ENCODE results near the gene OTX1. TPM values are rescaled to one million over a fixed set of nuclear protein-coding genes. Genes with fewer than 3 reads are reported as not detected.
A peak's percentile ranks its signal among the peaks of the same experiment; 100 is the strongest.
"Not testable (repeated sequence)": the region's sequence is repeated elsewhere in the genome, so short reads cannot be mapped to it uniquely, and the experiment has no call there.

The OTX1 gene
- total RNA-seq, 1 experiment from 2014 or later, result 0.06 TPM

DNA sequence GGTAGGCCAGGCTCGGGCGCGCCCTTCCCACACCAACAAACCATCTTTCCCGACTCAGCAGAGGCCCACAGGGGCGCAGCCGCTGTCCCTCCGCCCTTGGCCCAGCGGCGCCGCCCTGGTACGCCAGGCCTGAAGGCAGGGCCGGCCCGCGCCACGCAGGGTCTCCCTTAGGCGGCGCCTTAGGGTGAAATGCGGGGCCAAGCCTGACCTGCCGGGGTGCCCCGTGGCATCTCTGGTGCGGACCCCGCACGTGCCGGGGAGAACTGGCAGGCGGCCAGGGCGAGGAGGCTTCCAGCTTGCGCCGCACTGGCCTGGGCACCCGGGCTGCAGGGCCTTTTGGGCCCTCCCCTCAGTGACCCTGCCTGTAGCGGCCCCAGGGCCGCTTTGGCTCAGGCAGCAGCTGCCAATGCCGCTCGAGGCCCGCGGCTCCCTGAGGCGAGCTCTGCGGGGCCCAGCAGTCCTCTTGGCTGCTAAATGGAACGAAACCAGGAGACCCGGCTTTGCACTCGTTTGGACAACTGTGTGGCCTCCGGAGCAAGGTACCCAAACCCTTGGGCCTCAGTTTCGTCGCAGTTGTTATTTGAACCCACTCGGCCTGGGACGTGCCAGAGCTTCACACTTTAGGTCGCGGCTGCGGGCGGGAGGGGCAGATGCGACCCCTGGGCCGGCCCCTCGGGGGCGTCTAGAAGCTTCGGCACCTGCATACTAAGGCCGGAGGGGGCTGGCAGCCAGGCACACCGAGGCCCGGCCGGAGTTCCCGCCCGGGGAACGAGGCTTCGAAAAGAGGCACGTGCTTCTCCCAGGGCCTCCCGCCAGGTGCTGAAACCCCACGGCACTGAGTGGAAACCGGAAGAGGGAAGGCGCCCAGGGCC is 8.5 kb downstream of the OTX1 start:
- DNase-seq (ENCODE audit: low read depth), result no peak

DNA sequence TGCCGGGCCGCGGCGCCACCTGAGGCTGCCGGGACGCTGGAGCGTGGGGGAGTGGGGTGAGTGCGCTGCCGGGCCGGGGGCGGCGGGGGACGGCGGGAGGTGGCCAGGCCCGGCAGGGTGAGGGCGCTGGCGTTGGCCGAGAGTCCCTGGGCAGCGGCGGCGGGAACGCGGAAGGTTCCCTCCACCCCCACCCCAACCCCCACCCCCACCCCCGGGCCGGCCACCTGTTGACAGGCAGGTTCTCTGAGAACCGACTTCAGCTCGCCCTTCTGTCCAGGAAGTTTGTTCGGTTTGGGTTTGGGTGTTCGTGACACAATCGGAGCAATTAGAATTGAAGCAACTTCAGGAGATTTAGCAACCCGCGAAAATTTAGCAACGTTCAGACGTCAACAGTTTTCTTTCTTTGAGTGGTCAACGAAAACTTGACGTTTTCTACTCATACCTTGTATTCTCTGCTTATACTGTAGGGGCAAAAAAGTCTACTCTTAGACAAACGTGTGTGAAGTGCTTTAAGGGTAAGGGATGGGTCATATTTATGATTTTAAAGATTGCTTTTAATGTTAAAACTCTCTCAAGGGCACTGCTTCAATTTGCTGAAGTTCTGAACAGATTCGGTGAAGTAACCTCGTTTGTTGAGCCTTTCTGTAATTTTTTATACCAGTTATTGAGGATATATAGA is 9.3 kb downstream of the OTX1 start:
- DNase-seq (ENCODE audit: low read depth), result no peak

- no peak for DNase-seq (ENCODE audit: low read depth)
Measured at GRCh38 chr2:63060472-63060991, 9.9 kb downstream of the OTX1 start.

DNA sequence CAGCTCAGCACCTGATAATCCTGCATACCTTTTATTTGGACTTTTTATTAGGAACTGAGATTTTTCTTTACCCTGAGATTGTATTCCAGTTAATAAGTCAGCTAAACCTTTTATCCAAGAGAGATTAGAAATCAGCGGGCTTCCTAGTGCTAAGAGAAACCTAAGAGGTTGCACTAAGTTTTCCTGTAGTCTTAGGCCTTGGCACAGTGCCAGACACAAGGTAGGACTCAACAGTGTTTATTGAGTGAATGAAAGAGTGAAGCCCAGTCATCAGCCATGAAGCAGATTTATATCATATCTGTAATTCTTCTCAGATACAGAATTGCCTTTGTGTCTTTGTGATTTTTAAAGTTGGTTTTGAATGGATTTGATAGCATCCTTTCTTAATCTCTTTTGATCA is 13.6 kb downstream of the OTX1 start:
- DNase-seq (ENCODE audit: low read depth), result no peak

DNA sequence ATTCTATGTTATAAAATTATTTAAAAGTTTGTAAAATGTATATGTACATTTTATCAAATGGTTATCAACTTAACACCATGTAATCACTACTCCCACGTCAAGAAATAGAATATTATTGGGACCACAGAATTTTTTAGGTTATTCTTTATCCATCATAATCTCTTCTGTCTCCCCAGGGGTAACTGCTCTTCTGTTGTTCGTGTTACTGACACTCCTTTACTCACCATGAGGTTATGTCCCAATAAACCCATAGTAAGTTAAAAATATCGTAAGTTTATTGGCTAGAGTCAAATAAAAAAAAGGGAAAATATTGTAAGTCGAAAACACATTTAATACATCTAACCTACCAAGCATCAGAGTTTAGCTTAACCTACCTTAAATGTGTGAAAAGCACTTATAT is 14.0 kb downstream of the OTX1 start:
- DNase-seq (ENCODE audit: low read depth), result no peak

DNA sequence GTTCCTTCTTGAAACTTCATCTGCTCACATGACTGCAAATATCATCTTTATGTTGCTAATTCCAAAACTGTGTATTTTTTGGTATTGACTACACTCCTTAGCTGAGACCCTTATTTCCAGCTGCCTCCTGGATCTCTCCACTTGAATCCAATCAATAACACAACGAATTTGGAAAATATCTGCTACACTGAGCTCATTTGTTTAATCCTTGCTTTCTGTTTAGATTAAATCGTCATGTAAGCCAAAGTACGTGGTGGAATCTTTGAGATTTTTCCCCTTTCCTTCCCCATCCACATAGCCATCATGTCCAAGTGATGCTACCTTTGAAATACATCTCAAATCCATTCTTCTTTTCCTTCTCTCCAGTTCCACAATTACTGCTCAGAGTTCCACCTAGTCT is 15.6 kb downstream of the OTX1 start:
- DNase-seq (ENCODE audit: low read depth), result no peak

- no peak for DNase-seq (ENCODE audit: low read depth)
Measured at GRCh38 chr2:63066838-63067237, 16.2 kb downstream of the OTX1 start.

GRCh38 chr2:63071664-63072063 is 21.0 kb downstream of the OTX1 start:
- DNase-seq (ENCODE audit: low read depth), result no peak

DNA sequence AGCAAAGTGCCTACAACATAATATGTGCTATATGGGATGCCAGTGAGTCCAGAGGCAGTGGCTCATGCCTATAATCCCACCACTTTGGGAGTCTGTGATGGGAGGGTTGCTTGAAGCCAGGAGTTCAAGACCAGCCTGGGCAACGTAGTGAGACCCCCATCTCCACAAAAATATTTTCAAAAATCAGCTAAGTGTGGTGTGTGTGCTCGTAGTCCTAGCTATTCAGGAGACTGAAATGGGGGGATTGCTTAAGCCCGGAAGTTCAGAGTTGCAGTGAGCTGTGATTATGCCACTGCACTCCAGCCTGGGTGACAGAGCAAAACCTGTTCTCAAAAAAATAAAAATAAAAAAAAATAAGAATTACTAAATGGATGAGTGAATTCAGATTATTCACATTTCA is 23.4 kb downstream of the OTX1 start:
- no peak for DNase-seq (ENCODE audit: low read depth)

GRCh38 chr2:63074399-63074798 is 23.8 kb downstream of the OTX1 start:
- DNase-seq (ENCODE audit: low read depth), result not testable (repeated sequence)

GRCh38 chr2:63078852-63079606 is 28.4 kb downstream of the OTX1 start:
- peak; percentile 31 for DNase-seq (ENCODE audit: low read depth)

- DNase-seq (ENCODE audit: low read depth), result peak; percentile 17
Measured at GRCh38 chr2:63081404-63081803, 30.8 kb downstream of the OTX1 start.

GRCh38 chr2:63086687-63087086 is 36.1 kb downstream of the OTX1 start:
- DNase-seq (ENCODE audit: low read depth), result no peak

GRCh38 chr2:63092401-63092800 is 41.8 kb downstream of the OTX1 start:
- no peak for DNase-seq (ENCODE audit: low read depth)

- DNase-seq (ENCODE audit: low read depth), result no peak
Measured at GRCh38 chr2:63092857-63093256, 42.2 kb downstream of the OTX1 start.

DNA sequence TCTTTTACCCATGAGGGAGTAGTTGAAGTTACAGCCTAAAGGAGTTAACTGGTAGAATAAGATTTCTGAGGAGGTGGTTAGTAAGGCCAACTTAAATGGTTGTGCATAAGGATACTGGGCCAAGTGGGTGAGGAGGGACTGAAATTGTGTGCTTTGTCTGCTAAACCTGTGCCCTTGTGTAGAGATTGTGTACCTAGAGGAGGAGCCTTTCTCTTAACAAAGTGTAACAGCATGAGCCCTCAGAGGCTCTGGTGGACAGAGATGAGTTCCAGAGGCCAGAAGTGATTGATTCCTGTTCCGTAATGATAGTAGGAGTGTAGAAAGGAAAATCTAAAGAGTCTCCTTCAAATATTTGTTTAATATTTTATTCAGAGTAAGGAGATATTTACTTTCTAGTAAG is 42.9 kb downstream of the OTX1 start:
- no peak for DNase-seq (ENCODE audit: low read depth)

DNA sequence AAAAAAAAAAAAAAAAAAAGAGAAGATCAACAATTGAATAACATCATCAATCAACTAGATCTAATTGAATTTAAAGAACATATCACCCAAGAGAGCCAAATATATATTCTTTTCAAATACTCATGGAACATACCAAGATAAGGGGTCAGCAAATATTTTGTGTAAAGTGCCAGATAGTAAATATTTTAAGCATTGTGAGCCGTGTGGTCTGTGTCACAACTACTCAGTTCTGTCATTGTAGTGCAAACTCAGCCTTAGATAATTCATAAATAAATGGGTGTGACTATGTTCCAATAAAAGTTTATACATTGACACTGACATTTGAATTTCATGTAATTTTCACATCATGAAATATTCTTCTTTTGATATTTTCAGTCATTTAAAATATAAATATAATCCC is 45.9 kb downstream of the OTX1 start:
- no peak for DNase-seq (ENCODE audit: low read depth)

DNA sequence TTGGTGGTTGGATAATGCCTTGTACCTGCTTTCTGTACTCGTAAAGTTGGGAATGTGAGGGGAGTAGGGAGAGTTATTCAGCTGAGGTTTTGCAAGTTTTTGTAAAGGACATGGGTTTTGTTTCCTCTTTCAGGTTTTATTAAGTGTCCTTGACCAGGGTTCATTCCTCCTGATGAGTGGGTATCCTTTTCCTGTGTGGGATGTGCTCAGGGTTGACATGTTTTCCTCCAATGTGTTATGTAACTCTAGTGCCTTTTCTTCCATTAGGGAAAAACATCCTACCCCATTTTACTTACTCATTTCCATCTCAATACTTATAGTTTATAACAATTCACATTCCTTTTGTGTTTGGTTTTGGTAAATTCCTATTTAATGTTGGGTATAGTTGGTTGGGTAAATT is 48.4 kb downstream of the OTX1 start:
- no peak for DNase-seq (ENCODE audit: low read depth)

DNA sequence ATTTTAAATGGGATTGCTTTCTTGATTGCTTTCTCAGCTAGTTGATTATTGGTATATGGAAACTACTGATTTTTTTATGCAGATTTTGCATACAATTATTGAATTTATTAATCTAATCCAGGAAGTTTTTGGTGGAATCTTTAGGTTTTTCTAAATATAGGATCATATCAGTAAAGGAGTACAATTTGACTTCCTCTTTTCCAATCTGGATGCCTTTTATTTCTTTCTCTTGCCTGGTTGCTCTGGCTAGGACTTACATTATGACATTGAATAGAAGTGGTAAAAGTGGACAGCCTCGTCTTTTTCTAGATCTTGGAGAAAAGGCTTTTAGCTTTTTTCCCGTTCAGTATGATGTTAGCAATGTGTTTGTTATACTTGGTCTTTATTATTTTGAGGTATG is 51.3 kb downstream of the OTX1 start:
- no peak for DNase-seq (ENCODE audit: low read depth)

- DNase-seq (ENCODE audit: low read depth), result no peak
Measured at GRCh38 chr2:63104482-63104881, 53.9 kb downstream of the OTX1 start.
